ENCODE measurements around the gene ARFGEF3.
"Not testable (repeated sequence)": the region's sequence is repeated elsewhere in the genome, so short reads cannot be mapped to it uniquely, and the experiment has no call there.

Gene ARFGEF3

DNA sequence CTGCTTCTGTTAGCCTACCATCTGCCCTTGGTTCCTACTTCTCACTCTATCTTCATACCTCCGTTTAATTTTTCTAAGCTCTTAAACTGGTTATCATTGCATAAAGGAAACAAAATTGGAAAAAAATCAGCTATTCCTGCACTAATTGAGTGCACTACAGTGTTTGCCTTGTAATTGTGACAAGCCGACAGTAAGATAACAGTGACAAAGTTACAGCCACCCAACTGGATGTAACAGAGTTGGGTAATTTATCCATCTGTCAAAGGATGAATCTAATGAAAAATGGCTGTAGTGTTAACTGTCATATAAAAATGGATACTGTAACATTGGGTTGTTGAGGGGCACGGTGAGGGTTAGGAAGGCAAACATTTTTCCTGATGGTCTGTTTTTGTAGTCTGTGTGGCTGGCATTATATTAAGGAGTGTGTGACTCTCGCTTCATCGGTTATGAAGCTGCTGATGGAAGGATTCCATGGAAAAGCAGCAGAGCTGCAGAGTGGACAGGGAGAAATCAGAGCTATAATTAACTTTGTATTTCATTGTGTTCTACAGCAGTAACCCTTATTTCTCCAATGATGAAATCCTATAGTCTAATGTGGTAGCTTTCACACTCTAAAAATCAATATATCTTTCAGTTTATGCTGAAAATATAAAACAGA, 43.8 kb downstream of the ARFGEF3 start:
- DNase-seq (ENCODE audit: low read depth in 2 of 2): no peak
- no peak overlapping the region for H3K4me3 ChIP-seq (replicated peaks in 1 of 2; ENCODE audit: low read depth in 2 of 2, low read length in 2 of 2)
- TF ChIP-seq, protein P1, sequence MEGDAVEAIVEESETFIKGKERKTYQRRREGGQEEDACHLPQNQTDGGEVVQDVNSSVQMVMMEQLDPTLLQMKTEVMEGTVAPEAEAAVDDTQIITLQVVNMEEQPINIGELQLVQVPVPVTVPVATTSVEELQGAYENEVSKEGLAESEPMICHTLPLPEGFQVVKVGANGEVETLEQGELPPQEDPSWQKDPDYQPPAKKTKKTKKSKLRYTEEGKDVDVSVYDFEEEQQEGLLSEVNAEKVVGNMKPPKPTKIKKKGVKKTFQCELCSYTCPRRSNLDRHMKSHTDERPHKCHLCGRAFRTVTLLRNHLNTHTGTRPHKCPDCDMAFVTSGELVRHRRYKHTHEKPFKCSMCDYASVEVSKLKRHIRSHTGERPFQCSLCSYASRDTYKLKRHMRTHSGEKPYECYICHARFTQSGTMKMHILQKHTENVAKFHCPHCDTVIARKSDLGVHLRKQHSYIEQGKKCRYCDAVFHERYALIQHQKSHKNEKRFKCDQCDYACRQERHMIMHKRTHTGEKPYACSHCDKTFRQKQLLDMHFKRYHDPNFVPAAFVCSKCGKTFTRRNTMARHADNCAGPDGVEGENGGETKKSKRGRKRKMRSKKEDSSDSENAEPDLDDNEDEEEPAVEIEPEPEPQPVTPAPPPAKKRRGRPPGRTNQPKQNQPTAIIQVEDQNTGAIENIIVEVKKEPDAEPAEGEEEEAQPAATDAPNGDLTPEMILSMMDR (IDR thresholded peaks at IDR 0.05; ENCODE audit: low read depth, low read length): no peak

DNA sequence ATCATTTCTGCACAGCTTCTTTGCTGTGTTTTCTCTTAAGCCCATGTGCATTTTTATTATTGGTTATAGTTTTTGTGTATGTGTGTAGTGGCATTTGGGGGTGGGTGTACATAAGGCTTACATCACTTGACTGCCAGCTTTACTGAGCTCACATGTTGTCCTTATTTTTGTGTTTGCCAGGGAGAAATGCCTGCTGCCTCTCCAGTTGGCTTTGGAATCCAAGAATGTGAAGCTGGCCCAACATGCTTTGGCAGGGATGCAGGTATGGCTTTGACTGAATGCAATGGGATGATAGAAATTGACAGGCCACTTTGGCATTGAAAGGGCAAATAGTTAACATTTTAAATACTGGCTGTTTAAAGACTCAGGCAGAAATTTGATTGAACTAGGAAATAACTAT, 45.1 kb downstream of the ARFGEF3 start:
- TF ChIP-seq, protein P1 (IDR thresholded peaks at IDR 0.05; ENCODE audit: low read depth, low read length): no peak
- H3K4me3 ChIP-seq (replicated peaks in 1 of 2; ENCODE audit: low read depth in 2 of 2, low read length in 2 of 2): no peak overlapping the region
- no peak for DNase-seq (ENCODE audit: low read depth in 2 of 2)

DNA sequence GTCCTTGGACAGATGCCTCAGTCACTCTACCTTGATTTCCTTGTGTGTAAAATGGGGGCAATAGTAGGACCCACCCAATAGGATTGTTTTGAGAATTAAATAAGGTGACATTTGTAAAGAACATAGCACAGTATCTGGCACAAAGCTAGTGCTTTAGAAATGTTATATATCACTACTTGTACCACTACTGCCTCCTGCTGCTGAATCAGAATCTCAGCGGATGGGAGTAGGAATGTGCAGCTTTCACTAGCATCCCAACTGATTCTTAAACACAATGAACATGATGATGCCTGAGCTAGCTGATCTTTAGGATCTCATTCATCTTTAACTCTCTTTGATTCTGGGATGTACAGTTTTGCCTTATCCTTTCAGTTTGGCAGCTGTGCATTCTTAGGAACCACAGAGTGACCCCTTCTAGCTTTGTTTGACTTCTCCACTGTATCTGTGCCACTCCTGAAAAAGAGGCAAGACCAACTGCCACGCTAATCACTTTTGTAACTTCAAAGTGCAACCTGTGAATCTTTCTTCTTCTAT, 49.4 kb downstream of the ARFGEF3 start:
- DNase-seq (ENCODE audit: low read depth in 2 of 2): no peak
- TF ChIP-seq, protein P1 (IDR thresholded peaks at IDR 0.05; ENCODE audit: low read depth, low read length): no peak
- H3K4me3 ChIP-seq (replicated peaks in 1 of 2; ENCODE audit: low read depth in 2 of 2, low read length in 2 of 2): no peak overlapping the region

DNA sequence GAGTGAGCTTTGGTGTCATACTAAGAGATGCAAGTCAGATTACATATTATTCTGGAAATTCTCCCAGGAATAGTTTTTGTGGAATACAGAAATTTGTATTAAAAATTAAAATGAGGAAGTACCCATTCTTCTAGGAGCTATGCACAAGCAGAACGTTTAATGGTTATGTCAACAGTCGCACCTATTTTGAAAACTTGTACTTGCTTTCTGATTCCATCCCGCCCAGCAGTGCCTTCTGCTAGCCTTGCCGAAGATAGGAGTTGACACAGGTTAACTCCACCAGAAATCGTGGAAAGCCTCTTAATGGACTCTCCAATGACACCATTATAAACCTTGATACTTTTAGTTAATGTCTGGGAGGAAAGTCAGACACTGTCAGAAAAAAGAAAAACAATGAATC, 49.9 kb downstream of the ARFGEF3 start:
- TF ChIP-seq, protein P1 (IDR thresholded peaks at IDR 0.05; ENCODE audit: low read depth, low read length): no peak
- DNase-seq (ENCODE audit: low read depth in 2 of 2): no peak
- no peak overlapping the region for H3K4me3 ChIP-seq (replicated peaks in 1 of 2; ENCODE audit: low read depth in 2 of 2, low read length in 2 of 2)

DNA sequence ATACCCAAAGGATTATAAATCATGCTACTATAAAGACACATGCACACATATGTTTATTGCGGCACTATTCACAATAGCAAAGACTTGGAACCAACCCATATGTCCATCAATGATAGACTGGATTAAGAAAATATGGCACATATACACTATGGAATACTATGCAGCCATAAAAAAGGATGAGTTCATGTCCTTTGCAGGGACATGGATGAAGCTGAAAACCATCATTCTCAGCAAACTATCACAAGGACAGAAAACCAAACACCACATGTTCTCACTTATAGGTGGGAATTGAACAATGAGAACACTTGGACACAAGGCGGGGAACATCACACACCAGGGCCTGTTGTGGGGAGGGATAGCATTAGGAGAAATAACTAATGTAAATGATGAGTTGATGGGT, 50.8 kb downstream of the ARFGEF3 start:
- not testable (repeated sequence) for DNase-seq (ENCODE audit: low read depth in 2 of 2); H3K4me3 ChIP-seq (replicated peaks in 1 of 2; ENCODE audit: low read depth in 2 of 2, low read length in 2 of 2)

DNA sequence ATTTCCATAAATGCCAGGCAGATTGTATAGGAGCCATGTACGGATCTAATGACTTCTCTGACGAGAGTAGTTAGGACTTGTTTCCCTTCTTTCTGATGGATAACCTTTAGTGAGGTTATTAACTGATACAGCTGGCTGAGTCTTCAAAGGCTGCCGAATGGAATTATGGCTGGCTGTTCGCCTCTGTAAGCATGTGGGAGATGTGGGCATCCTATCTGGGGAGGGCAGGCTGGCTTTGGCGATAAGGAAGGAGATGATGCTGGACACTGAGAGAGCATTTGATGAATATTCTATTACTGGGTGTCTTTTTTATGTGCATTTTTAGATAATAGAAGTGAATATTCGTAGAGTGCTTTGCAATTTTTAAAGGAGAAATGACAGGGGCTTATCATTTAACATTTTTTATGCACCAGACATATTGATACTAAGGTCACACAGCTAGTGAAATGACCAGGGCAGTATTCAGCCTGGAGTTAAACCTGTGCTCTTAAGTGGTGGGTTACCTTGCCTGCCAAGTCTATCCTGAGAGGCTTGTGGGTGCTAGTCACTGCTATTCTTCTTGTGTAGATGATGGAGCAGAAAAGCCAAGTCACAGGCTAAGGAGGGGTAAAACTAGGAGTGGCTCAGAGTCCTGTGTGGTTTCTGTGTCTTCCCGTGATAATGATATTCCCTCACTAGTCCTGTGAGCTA, 53.5 kb downstream of the ARFGEF3 start:
- no peak for DNase-seq (ENCODE audit: low read depth in 2 of 2)
- TF ChIP-seq, protein P1 (IDR thresholded peaks at IDR 0.05; ENCODE audit: low read depth, low read length): no peak
- H3K4me3 ChIP-seq (replicated peaks in 1 of 2; ENCODE audit: low read depth in 2 of 2, low read length in 2 of 2): no peak overlapping the region

DNA sequence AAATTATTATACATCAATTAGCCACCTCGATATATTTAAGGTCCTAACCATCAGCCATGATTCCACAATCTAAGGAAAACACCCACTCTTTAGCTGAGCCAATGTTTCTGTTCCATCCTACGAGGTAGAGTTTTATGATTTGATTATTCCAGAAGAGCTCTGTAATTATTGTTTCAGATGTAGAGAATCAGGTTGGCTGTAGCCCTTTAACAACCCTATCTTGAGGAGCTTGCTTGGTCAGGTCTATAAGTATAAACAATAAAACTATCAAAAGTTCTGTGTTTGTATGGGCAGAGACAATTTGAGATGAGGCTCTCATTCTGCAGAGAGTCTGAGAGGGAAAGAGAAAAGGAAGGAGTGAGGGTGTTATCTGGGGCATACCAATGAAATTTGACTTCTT, 56.7 kb downstream of the ARFGEF3 start, which contains the start of gene PBOV1:
TSS of gene PBOV1 (minus strand) at position 43 of the 400 bp plus-strand sequence. CDS start 96 bp downstream, outside the sequence.
- no peak for DNase-seq (ENCODE audit: low read depth in 2 of 2)
- TF ChIP-seq, protein P1 (IDR thresholded peaks at IDR 0.05; ENCODE audit: low read depth, low read length): no peak
- no peak within 1 kb of the TSS for H3K4me3 ChIP-seq (replicated peaks in 1 of 2; ENCODE audit: low read depth in 2 of 2, low read length in 2 of 2)

All from cardiac fibroblast (primary cell).